ENCODE measurements around the gene NUCB1.

DNA sequence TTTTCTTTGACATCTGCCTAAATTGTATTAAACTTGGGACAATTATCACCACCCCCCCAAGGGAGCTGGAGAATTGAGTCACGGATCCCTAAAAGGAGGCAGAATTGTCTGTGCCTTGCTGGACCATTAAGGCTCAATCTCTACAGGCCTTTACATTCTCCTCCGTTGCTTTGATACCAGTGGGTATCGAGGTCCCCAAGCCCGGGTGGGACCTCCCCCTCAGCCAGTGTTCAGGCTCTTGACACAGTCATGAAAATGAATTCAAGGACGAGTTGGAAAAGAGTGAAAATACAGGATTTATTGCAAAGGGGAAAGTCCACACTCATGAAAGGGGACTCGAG, 22.3 kb upstream of the NUCB1 start:
- TF ChIP-seq, protein P1, sequence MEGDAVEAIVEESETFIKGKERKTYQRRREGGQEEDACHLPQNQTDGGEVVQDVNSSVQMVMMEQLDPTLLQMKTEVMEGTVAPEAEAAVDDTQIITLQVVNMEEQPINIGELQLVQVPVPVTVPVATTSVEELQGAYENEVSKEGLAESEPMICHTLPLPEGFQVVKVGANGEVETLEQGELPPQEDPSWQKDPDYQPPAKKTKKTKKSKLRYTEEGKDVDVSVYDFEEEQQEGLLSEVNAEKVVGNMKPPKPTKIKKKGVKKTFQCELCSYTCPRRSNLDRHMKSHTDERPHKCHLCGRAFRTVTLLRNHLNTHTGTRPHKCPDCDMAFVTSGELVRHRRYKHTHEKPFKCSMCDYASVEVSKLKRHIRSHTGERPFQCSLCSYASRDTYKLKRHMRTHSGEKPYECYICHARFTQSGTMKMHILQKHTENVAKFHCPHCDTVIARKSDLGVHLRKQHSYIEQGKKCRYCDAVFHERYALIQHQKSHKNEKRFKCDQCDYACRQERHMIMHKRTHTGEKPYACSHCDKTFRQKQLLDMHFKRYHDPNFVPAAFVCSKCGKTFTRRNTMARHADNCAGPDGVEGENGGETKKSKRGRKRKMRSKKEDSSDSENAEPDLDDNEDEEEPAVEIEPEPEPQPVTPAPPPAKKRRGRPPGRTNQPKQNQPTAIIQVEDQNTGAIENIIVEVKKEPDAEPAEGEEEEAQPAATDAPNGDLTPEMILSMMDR (IDR thresholded peaks at IDR 0.05 in 8 of 11, conservative IDR thresholded peaks at IDR 0.05 in 3 of 11), result no peak
- TF ChIP-seq POLR2A (IDR thresholded peaks at IDR 0.05) (no peak), POLR2AphosphoS5 (IDR thresholded peaks at IDR 0.05) (no peak)

All from spleen (tissue), 7 donors.